Activated CD4-positive, alpha-beta T cell treated with anti-CD3 and anti-CD28 coated beads for 24 hours (primary cell): Measurements from ENCODE around the gene RPS27A.
"Not testable (repeated sequence)": the region's sequence is repeated elsewhere in the genome, so short reads cannot be mapped to it uniquely, and the experiment has no call there.

ENCODE experiments used
- DNase-seq, 2 donors: peaks; one replicate each; pipeline ENCODE4 v3.0.0-alpha.2; 2020; ENCODE audit warnings: low read depth in 2 of 2

RPS27A gene

DNA sequence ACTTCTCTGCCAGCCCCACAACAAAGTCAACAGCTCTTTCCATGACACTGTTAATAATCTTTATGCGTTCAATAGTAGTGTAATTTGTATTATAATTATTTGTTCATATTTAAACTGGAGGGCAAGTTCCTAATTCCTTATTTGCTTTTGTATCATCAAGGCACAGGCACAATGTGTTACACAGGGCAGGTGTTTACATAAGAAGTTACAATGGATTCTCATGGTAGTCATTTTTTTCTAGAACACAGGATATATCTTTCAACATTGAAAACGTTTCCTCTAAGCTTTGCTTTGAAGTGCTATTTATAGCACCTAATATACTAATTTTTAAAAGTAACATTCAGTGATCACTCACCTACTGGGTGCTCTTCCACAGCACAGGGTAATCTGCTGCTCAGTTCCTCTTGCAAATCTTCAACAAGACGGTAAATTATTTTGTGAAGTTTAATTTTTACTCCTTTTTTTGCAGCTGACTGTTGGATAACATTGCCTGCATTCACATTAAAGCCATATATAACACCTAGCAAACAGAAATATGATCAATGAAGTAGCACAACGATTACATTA is 7.3 kb downstream of the RPS27A start:
- DNase-seq = no peak

DNA sequence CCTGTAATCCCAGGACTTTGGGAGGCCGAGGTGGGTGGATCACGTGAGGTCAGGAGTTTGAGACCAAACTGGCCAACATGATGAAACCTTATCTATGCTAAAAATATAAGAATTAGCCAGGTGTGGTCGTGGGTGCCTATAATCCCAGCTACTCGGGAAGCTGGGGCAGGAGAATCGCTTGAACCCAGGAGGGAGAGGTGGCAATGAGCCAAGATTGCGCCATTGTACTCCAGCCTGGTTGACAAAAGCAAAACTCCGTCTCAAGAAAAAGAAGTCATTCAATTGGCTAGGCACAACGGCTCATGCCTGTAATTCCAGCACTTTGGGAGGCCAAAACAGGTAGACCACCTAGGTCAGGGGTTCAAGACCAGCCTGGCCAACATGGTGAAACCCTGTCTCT is 9.1 kb downstream of the RPS27A start:
- not testable (repeated sequence) for DNase-seq

DNA sequence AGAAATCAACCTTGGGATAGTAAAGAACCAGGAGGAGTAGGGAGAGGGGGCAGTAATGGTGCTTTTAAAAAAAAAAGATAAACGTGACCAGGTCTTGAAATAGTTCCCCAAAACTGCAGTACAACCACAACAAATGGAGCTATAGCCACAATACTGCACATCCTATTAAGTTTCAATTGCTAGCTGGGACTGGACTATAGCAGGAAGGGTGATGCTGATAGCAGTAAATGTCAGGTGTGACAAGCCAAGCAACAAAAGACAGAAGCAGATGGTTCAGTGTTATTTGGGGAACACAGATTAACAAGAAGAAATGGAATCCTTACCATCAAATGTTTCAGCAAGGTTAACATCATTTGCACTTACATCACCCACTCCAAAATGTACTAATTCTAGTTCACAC is 10.1 kb downstream of the RPS27A start:
- DNase-seq = no peak

DNA sequence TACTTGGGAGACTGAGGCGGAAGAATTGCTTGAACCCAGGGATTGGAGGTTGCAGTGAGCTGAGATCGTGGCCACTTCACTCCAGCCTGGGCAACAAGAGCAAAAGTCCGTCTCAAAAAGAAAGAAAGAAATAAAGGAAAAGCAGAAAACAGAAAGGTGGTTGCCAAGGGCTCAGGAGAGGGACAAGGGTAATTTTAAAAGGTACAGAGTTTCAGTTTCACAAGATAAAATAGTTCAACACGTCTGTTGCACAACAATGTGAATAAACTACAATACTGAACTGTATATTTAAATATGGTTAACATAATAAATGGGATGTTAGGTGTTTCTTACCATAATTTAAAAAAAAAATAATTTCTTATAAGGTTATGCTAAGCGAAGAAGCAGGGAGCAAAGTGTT is 12.9 kb downstream of the RPS27A start:
- no peak for DNase-seq

DNA sequence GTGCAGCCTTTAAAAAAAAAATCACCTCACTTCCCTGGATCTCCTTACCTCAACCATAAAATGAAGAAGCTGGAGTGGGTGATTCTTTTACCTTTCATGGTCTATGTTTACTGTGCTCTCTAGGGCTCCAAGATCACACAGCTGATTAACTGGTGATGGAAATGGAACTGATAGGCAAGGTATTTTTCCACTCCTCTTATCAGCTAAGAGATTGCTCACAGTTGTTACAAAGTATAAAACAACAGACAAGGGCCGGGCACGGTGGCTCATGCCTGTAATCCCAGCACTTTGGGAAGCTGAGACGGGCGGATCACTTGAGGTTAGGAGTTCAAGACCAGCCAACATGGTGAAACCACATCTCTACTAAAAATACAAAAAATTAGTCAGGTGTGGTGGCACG is 14.5 kb downstream of the RPS27A start:
- DNase-seq = no peak

DNA sequence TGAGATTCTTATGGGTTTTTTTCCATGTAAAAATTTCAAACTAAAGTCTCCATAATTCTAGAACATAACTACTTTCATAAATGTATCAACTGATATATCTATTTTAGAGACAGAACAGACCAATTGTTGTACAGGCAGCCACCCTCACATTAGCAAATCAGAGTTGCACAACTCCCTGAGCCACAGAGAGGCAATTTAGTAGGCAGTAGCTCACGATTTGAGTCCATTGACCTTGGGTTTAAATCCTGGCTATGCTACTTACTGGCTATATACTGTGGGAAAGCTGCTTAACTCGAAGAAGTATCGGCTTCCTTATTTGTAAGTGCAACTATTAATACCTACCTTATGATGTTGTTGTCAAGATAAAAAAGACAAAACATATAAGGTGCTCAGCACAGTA is 20.3 kb downstream of the RPS27A start:
- no peak for DNase-seq

DNA sequence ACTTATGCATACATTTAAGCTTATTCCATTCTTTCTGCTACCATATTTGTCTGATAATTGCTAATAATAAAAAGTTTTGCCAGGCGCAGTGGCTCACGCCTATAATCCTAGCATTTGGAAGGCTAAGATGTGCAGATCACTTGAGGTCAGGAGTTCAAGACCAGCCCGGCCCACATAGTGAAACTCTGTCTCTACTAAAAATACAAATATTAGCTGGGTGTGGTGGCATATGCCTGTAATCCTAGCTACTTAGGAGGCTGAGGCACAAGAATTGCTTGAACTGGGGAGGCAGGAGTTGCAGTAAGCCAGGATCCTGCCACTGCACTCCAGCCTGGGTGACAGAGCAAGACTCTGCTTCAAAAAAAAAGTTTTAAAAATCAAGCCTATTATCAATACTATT is 27.1 kb downstream of the RPS27A start:
- not testable (repeated sequence) for DNase-seq

DNA sequence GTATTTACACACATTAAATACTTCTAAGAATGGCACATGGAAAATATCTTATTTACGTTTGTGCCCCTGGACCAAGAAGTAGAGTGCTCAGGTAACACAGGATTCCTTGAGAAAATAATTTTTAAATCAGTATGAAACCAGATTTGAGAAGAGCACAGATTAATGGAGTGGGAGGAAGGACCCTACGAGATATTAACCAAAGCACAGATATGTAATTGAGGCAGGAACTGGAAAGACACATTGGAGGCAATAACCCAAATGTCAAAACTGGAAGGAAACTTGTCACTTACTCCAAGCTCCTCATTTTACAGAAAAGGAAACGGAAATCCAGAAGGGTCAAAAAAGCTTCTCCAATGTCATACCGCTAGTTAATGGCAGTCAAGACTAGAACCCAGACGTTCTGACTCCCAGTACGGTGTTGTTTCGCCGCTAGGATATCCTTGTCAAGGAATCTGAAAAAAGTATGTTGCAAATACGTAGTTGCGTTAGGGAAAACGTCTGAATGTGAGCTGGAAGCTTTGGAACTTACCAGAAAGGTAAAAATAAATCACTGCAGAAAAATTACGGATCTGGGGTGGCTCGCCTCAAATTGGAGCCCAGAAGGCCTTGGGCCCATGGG is 35.9 kb downstream of the RPS27A start:
- no peak for DNase-seq

DNA sequence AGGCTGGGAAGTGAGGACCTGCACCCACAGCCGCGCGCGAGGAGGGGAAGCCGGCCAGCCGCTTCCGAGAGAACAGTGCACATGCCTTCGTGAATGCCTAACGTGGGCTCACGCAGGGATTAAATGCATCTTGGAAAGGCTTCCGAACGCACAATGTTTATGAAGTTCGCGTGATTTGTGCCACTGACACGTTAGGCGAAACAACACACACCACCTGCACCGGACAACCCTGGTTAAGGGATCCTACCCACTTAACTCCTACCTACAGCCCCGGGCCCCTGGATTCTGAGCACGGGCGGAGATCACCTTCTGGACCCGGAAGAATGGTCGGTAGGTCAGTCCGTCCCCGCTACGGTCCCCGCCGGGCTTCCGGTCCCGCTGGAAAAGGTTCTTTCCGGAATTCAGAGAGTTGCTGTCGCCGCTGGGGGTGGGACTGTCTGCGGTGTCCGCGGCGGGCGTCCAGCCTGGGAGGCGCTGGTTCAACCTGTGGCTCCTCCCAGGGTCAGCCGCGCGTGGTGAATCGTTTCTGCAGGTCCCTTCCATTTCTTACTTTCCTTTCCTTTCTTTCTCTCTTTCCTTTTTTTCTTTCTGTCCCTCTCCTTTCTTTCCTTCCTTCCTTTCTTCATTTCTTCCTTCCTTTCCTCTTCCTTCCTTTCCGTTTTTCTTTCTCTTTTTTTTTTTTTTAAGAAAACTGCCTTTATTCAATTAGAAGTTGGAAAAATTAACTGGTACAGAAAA is 36.6 kb downstream of the RPS27A start, which contains the start of gene MTIF2:
Gene MTIF2 (minus strand): TSS at position 325 of the 738 bp plus-strand sequence. CDS start 5,373 bp downstream, outside the sequence.
- DNase-seq = peak; percentile 83 to 91

DNA sequence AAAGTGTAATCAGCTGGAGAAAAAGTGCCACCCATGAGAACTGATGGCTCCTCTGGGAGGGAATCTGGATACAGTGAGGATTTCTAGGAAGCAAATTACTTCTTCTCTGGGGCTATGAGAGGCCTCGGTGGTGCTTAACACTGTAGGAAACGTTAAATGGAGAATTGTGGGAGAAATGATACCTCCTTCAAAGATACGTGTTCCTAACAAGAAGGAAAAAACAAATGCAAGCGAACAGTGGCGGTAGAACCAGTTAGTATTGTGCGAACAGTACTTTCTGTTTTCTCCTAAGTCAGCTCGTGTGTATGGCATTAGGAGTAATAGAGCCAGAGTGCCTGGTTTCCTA is 37.1 kb downstream of the RPS27A start:
- DNase-seq = no peak

DNA sequence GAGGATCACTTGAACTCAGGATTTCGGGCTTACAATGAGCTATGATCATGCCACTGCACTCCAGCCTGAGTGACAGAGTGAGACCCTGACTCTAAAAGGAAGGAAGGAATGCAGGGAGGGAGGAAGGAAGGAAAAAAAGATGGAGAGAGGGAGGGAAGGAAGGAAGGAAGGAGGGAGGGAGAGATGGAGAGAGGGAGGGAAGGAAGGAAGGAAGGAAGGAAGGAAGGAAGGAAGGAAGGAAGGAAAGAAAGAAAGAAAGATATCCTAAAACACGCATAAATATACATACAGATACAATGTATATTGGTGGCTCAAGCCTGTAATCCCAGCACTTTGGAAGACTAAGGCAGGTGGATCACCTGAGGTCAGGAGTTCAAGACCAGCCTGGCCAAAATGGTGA is 41.9 kb downstream of the RPS27A start:
- DNase-seq = not testable (repeated sequence)

DNA sequence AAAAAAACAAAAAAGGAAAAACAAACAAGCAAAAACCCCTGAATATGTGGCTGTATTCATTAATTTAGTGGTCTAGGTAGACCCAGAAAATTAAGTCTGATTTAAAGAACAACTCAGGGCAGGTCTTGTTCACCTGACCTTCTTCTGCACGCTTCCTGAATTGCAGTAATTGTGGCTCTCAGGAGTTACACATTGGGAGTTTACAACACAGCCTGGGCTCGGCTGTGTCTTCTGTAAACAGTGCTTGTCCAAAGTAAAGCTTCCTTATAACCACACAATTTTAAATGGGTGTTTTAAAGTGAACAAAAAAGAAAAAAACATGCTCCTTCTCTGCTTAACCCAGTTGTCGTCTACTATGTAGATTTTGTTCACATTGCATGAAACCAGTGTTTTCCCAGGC is 44.8 kb downstream of the RPS27A start:
- DNase-seq = no peak

DNA sequence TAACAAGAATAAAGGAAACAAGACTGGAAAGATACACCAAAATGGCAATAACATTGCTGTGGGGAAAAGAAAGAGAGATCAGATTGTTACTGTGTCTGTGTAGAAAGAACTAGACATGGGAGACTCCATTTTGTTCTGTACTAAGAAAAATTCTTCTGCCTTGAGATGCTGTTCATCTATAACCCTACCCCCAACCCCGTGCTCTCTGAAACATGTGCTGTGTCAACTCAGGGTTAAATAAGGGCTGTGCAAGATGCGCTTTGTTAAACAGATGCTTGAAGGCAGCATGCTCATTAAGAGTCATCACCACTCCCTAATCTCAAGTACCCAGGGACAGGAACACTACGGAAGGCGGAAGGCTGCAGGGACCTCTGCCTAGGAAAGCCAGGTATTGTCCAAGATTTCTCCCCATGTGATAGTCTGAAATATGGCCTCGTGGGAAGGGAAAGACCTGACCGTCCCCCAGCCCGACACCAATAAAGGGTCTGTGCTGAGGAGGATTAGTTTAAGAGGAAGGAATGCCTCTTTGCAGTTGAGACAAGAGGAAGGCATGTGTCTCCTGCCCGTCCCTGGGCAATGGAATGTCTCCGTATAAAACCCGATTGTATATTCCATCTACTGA is 46.8 kb downstream of the RPS27A start:
- not testable (repeated sequence) for DNase-seq

DNA sequence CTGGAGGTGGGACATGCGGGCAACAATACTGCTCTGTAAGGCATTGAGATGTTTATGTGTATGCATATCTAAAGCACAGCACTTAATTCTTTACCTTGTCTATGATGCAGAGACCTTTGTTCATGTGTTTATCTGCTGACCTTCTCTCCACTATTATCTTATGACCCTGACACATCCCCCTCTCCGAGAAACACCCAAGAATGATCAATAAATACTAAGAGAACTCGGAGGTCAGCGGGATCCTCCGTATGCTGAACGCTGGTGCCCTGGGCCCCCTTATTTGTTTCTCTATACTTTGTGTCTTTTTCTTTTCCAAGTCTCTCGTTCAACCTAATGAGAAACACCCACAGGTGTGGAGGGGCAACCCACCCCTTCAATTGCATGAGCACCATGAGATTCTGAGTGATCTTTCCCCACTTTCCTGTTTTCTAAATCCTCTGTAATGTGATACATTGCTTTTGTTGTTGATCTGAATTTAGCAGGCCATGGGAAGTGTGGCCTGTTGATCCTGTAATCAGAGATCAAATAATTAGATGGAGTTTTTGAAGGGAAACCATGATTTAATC is 47.5 kb downstream of the RPS27A start:
- not testable (repeated sequence) for DNase-seq

DNA sequence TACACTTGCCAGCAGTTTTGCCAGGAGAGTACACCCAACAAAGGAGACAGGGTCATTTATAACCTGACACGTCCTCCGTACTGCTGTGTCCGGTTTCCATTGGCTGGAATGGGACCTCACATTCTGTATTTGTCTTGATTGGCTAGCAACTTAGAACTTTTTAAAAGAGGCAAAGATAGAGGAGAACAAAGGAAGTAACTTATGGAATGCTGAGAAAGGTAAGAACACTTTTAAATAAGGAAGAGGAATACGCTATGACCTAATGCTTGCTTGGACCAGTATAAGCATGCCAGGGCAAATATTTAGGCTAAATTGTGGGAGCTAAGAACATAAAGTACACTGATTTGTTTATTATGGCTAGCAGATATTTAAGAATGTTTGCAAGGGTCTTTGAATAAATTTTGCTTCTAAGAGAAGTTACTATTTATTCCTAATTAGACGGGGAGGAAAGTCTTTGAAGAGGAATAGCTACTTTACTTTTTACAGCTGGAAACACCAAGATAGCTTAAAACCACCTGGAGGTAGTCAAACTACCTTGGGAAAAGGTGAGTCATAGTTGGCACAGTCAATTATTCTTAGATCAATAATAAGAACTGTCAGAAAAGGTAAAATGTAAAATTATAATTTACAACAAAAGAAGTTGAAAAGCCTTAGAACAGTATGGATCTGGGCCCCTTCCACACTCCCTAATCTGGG is 48.5 kb downstream of the RPS27A start:
- not testable (repeated sequence) for DNase-seq

DNA sequence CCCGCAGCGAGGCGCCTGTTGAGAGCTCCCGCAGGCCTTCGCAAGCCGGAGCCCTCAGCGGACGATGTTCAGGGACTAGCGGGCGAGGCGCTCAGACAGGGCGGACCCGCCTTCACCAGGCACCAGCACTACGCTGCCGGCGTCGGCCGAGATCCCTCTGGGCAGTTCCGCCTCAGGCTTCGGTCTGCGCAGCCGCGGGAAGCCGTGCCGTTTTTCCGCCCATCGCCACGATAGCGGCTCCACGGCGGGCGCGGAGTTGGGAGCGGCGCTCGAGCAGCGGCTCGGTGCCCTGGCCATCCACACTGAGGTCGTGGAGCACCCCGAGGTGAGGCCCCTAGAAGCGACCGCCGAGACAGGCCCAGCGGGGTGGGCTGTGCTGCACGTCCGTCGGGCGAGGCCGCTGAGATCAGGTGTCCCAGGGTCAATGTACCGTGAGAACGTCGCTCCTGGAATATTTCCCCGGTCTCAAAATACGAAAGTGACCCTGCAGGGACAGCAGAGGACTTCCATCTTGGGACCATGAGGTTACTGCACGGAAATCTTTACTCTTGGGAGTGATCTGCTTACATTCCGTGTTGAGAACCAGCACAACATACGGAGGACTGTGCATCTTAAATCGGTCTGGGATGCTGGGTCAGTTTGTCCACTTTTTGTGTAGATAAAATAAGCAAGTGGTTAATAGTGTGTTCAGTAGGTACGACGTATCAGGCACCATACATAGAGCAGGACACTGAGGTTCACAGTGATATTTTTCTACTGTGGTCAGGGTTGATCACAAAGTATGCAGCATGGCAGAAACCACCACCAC is 49.8 kb downstream of the RPS27A start:
- DNase-seq = peak; percentile 71 to 81

DNA sequence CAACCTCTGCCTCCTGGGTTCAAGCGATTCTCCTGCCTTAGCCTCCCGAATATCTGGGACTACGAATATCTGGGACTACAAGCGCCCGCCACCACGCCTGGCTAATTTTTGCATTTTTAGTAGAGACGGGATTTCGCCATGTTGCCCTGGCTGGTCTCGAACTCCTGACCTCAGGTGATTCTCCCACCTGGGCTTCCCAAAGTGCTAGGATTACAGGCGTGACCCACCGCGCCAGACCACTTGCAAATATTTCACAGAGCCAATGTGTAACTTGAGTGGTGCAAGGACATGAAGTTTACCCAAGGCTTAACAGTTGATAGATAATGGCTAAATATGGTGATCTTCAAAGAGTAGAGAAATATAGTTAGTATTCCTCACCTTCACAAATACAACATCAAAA is 50.6 kb downstream of the RPS27A start:
- DNase-seq = no peak
